ENCODE data around the gene IFT80. TPM values are rescaled to one million over a fixed set of nuclear protein-coding genes. Genes with fewer than 3 reads are reported as not detected.

The IFT80 gene
- total and polyA plus RNA-seq, 10 of the 15 experiments (the other 5 are each of a cell fraction or from before 2014, with no cell fraction given) = 6.5 to 21.5 (median 14.1) TPM

- RAD21 ChIA-PET (ENCODE audit: unreplicated experiment) = interaction anchor here (1.0 kb wide), 1 partner anchor 19 kb away, joined by 3 read pairs; no protein-coding TSS in a partner anchor
- intact Hi-C loops (cut with micrococcal nuclease; ENCODE audit: unreplicated experiment) = no loop called here
- Histone ChIP-seq H3K9me3 (replicated peaks; ENCODE audit: control insufficient read depth, insufficient read depth, low read length) (no peaks in the 10 kb centered on the region), H4K20me1 (ENCODE audit: control insufficient read depth, insufficient read depth) (no peaks in the 10 kb centered on the region), H3K4me2 (ENCODE audit: control insufficient read depth, insufficient read depth) (no peak overlapping the region), H3K79me2 (ENCODE audit: control insufficient read depth, insufficient read depth, low read length) (no peaks in the 10 kb centered on the region), H3K4me3 (no peak overlapping the region), H3K4me1 (ENCODE audit: control insufficient read depth, insufficient read depth, low read length) (no peaks in the 10 kb centered on the region), H2AFZ (ENCODE audit: control insufficient read depth, low read depth, low read length) (no peak overlapping the region), H3K9ac (ENCODE audit: control insufficient read depth, insufficient read depth, low read length) (no peak overlapping the region), H3K27ac (ENCODE audit: control insufficient read depth, insufficient read depth) (no peak overlapping the region), H3K36me3 (ENCODE audit: control insufficient read depth in 2 of 2, insufficient read depth in 2 of 2, low read length in 1 of 2) (peaks cover 0 to 4% of the 10 kb centered on the region in 2 experiments; a peak in 1 of 4 replicates), H3K27me3 (replicated peaks in 1 of 2; ENCODE audit: control insufficient read depth in 2 of 2, insufficient read depth in 2 of 2, low read length in 1 of 2) (no peaks in the 10 kb centered on the region)
- POLR2A ChIA-PET = no interaction called here
- FAIRE-seq = no peak
- no peak for ATAC-seq
- CTCF ChIA-PET = no interaction called here
- 96% methylated on average over 1 of the region's 1 CpG for WGBS (ENCODE audit: insufficient coverage, insufficient replicate concordance, low lambda C conversion rate, missing lambda C conversion rate)
- in situ Hi-C loops (cut with MboI) = no loop called here
- DNase-seq (ENCODE audit: low read depth, low spot score) = no peak
- no TSS peak for BruUV-seq (replicated peaks)
- SMC1A ChIA-PET (ENCODE audit: uncharacterized antibody, unreplicated experiment) = interaction anchor here (1.7 kb wide), 1 partner anchor 34 kb away, joined by 6 read pairs; no protein-coding TSS in a partner anchor
- TF ChIP-seq MYC (IDR thresholded peaks at IDR 0.05; ENCODE audit: insufficient read depth, insufficient read length, insufficient replicate concordance, low read length, severe bottlenecking) = no peak
- no peak for TF ChIP-seq HSF1 (IDR thresholded peaks at IDR 0.05; ENCODE audit: low read depth, low read length)
- no peak for TF ChIP-seq ZBTB40 (IDR thresholded peaks at IDR 0.05; ENCODE audit: borderline replicate concordance)
- no peak for TF ChIP-seq SIN3A (IDR thresholded peaks at IDR 0.05; ENCODE audit: low read depth, low read length)
- no peak for TF ChIP-seq IRF5 (IDR thresholded peaks at IDR 0.05; ENCODE audit: borderline replicate concordance)
- no peak for TF ChIP-seq ZNF622 (IDR thresholded peaks at IDR 0.05)
- no peak for TF ChIP-seq POU2F2 (IDR thresholded peaks at IDR 0.05; ENCODE audit: borderline replicate concordance, low read depth, low read length)
- TF ChIP-seq PAX5 (IDR thresholded peaks at IDR 0.05; ENCODE audit: borderline replicate concordance, low read depth, low read length) = no peak
- no peak for TF ChIP-seq SRF (IDR thresholded peaks at IDR 0.05; ENCODE audit: low read depth in 2 of 2, low read length in 2 of 2)
- TF ChIP-seq NFIC (IDR thresholded peaks at IDR 0.05; ENCODE audit: low read depth, low read length) = no peak
- TF ChIP-seq ZBTB33 (IDR thresholded peaks at IDR 0.05) = no peak
Measured at GRCh38 chr3:160374925-160375324, 24.1 kb downstream of the IFT80 start.

Data from GM12878 (cell line).